HepG2 (cell line): Measurements from ENCODE around the gene FHIT. TPM values are rescaled to one million over a fixed set of nuclear protein-coding genes. Genes with fewer than 3 reads are reported as not detected.

Experiments
- ATAC-seq: fragments of 200-7000 bp; cut with Tn5 transposase; 3 replicates; pipeline ENCODE4 v1.9.1; 2020; ENCODE audit warnings: mild to moderate bottlenecking, moderate library complexity
- BruUV-seq: library from RNA; stranded (reverse); fragments of 400-500 nt; replicated peaks from 2 replicates; lab custom pipeline; 2021; lab: Mats Ljungman, UMichigan
- CTCF ChIA-PET: fragments of 300-600 bp; formaldehyde crosslinking; extraction: SDS; loops from one replicate; lab custom pipeline; 2021; ENCODE audit warnings: low total read pairs, inconsistent platforms, low intra/inter-chr PET ratio; lab: Yijun Ruan, JAX
- POLR2A ChIA-PET: fragments of 350-600 bp; sonication (Branson Sonifier 250); formaldehyde crosslinking; loops from one replicate; lab custom pipeline; 2020; ENCODE audit warnings: antibody characterized with exemption, inconsistent platforms; lab: Yijun Ruan, JAX
- DNase-seq: peaks from one replicate; pipeline ENCODE4 v3.0.0-alpha.2; 2015; ENCODE audit warnings: low spot score
- FAIRE-seq: peaks from 3 replicates; lab custom pipeline; 2011; peaks lifted over from hg19 to GRCh38; lab: Jason Lieb, UNC
- H2AFZ ChIP-seq: one replicate; pipeline ENCODE4 v1.6.1; 2011; ENCODE audit warnings: low read length, inconsistent platforms
- H3K27ac ChIP-seq: fragments of 300-600 bp; 3 replicates; pipeline ENCODE4 v1.8.0; 2011; ENCODE audit warnings: mixed run types, mild to moderate bottlenecking, mixed read lengths, low read length, inconsistent platforms; ENCODE audit not compliant: insufficient read depth; ENCODE audit errors: extremely low read length
- H3K27me3 ChIP-seq, 2 experiments: fragments of 200-600 bp in 1 of 2; 2 replicates in 1 of 2; 3 replicates in 1 of 2; pipeline versions ENCODE4 v1.6.0 to v1.8.0; 2011; ENCODE audit warnings: low read length in 2 of 2, mild to moderate bottlenecking in 2 of 2, moderate library complexity in 2 of 2, inconsistent platforms in 1 of 2; ENCODE audit not compliant: insufficient read depth in 2 of 2, control insufficient read depth in 1 of 2
- H3K36me3 ChIP-seq, 2 experiments: fragments of 200-600 bp in 1 of 2; replicated peaks in 1 of 2; 2 replicates in 1 of 2; 3 replicates in 1 of 2; pipeline versions ENCODE4 v1.5.1 to v1.8.0; 2011; ENCODE audit warnings: low read length in 2 of 2, inconsistent platforms in 1 of 2; ENCODE audit not compliant: insufficient read depth in 2 of 2, control insufficient read depth in 1 of 2
- H3K4me1 ChIP-seq: 2 replicates; pipeline ENCODE4 v1.5.1; 2012; ENCODE audit warnings: low read length, inconsistent platforms; ENCODE audit not compliant: insufficient read depth
- H3K4me2 ChIP-seq: 2 replicates; pipeline ENCODE4 v1.6.0; 2011; ENCODE audit warnings: low read depth, low read length, inconsistent platforms
- H3K4me3 ChIP-seq, 3 experiments: fragments of 200-600 bp in 1 of 3; sonication (generic), shearing (Covaris generic) in 1 of 3; replicated peaks in 1 of 3; 2 replicates each; pipeline ENCODE4 v1.5.1; 2011 to 2016; ENCODE audit warnings: low read length in 3 of 3, inconsistent platforms in 2 of 3, low read depth in 2 of 3, mild to moderate bottlenecking in 2 of 3, control low read depth in 1 of 3, mixed read lengths in 1 of 3; ENCODE audit not compliant: insufficient read depth in 1 of 3
- H3K79me2 ChIP-seq: one replicate; pipeline ENCODE4 v1.6.1; 2011; ENCODE audit warnings: low read length, inconsistent platforms; ENCODE audit not compliant: insufficient read depth
- H3K9ac ChIP-seq: 2 replicates; pipeline ENCODE4 v1.6.0; 2011; ENCODE audit warnings: mild to moderate bottlenecking, low read depth, low read length, inconsistent platforms; ENCODE audit not compliant: insufficient read depth
- H3K9me3 ChIP-seq: 2 replicates; pipeline ENCODE4 v1.5.1; 2012; ENCODE audit warnings: mild to moderate bottlenecking, low read length
- H4K20me1 ChIP-seq: 2 replicates; pipeline ENCODE4 v1.6.0; 2011; ENCODE audit warnings: inconsistent platforms, mild to moderate bottlenecking, low read length, moderate library complexity; ENCODE audit not compliant: insufficient read depth
- ATF7-NPFF ChIP-seq: sonication (generic); formaldehyde crosslinking; IDR thresholded peaks from 2 replicates; pipeline ENCODE4 v1.8.1; 2023; ENCODE audit warnings: mild to moderate bottlenecking, low read depth, missing genetic modification reagents, moderate library complexity
- FOXA1 ChIP-seq, 2 experiments: fragments of 450-650 bp in 1 of 2; sonication (generic) in 1 of 2; formaldehyde crosslinking in 1 of 2; IDR thresholded peaks; 2 replicates each; pipeline versions ENCODE4 v1.4.0 to v1.6.1; 2016 to 2020; ENCODE audit warnings: missing genetic modification reagents in 1 of 2
- FOXM1 ChIP-seq: sonication (generic); formaldehyde crosslinking; IDR thresholded peaks from 2 replicates; pipeline ENCODE4 v1.5.0; 2020; ENCODE audit warnings: missing genetic modification reagents
- MYNN ChIP-seq: sonication (generic); formaldehyde crosslinking; IDR thresholded peaks from 2 replicates; pipeline ENCODE4 v1.4.0; 2020; ENCODE audit warnings: mild to moderate bottlenecking, low read depth, missing genetic modification reagents
- SETDB1 ChIP-seq: sonication (generic); formaldehyde crosslinking; IDR thresholded peaks from 2 replicates; pipeline ENCODE4 v1.5.1; 2020; ENCODE audit warnings: missing genetic modification reagents, mild to moderate bottlenecking, borderline replicate concordance
- ZNF205 ChIP-seq: IDR thresholded peaks from 2 replicates; pipeline ENCODE4 v1.6.1; 2018; ENCODE audit warnings: missing biosample characterization, missing genetic modification reagents
- ZSCAN9 ChIP-seq: IDR thresholded peaks from 2 replicates; pipeline ENCODE4 v1.6.1; 2016; ENCODE audit warnings: borderline replicate concordance
- WGBS: methylation state at CpG from one replicate; pipeline ENCODE4 v1.1.6; 2017; ENCODE audit warnings: low lambda C conversion rate; 5-methylcytosine and 5-hydroxymethylcytosine counted together
- in situ Hi-C: cut with HindIII; loops from 2 replicates; pipeline ENCODE4 v1.10.0; 2017; ENCODE audit warnings: low pct_unique_long_range_greater_than_20kb; ENCODE audit not compliant: extremely low pct_ligation_motif_present
- intact Hi-C: fragments of 100-400 bp; cut with micrococcal nuclease; formaldehyde crosslinking; loops from one replicate; pipeline ENCODE4 v1.10.0; 2022; ENCODE audit not compliant: unreplicated experiment
- polyA plus RNA-seq, 8 experiments: library from polyadenylated mRNA; depleted of rRNA in 3 of 8; stranded (reverse) in 7 of 8; unstranded in 1 of 8; fragments of >200 nt; fragmentation: Illumina TruSeq in 4 of 8; extraction: Trizol in 4 of 8; gene quantifications; 2 replicates each; pipeline versions ENCODE4 v1.2.1 to v1.2.3, GENCODE V29; 2011 to 2016; ENCODE audit warnings: low read depth in 4 of 8, missing spikeins in 1 of 8, mixed read lengths in 1 of 8; ENCODE audit not compliant: insufficient read depth in 1 of 8
- total RNA-seq, 5 experiments: library from RNA; depleted of rRNA; stranded (reverse); fragments of >200 nt; fragmentation: Illumina TruSeq; extraction: Trizol; gene quantifications; 2 replicates each; pipeline ENCODE4 v1.2.3, GENCODE V29; 2016; ENCODE audit warnings: low read depth in 1 of 5
- TF ChIP-seq, protein P1 (sequence below): sonication (generic); formaldehyde crosslinking; IDR thresholded peaks from 2 replicates; pipeline ENCODE4 v1.5.0; 2020; ENCODE audit warnings: mild to moderate bottlenecking, missing genetic modification reagents, borderline replicate concordance
- TF ChIP-seq, protein P2 (sequence below): sonication (generic); formaldehyde crosslinking; IDR thresholded peaks from 2 replicates; pipeline ENCODE4 v1.8.0; 2022; ENCODE audit warnings: mild to moderate bottlenecking, missing genetic modification reagents, moderate library complexity
- TF ChIP-seq, protein P3 (sequence below): sonication (generic); formaldehyde crosslinking; IDR thresholded peaks from 2 replicates; pipeline ENCODE4 v1.4.0; 2020; ENCODE audit warnings: mild to moderate bottlenecking, missing genetic modification reagents, borderline replicate concordance
- TF ChIP-seq, protein P4 (sequence below): sonication (generic); formaldehyde crosslinking; IDR thresholded peaks from 2 replicates; pipeline ENCODE4 v1.4.0; 2020; ENCODE audit warnings: mild to moderate bottlenecking, missing genetic modification reagents

FHIT gene
- total and polyA plus RNA-seq, 2 of the 13 experiments (the other 11 are each of a cell fraction or from before 2014, with no cell fraction given): 4.0 to 4.6 TPM

DNA sequence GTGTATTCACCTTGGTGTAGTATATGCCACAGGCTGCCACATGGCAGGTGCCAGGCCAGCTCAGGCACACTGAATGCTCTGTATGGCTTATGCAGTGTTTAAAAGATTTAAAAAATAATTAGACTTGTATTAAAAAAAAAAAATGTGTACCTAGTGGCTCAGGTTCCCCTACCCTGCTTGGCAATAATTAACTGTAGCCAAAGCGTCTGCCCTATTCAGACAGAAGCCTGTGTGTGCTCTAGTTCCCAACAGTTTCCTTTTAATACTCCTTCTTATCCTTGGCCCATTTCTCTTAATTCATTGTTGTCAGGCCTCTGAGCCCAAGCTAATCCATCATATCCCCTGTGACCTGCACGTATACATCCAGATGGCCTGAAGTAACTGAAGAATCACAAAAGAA is 1449.2 kb downstream of the FHIT start:
- no peaks in the 10 kb centered on the region; a peak in 1 of 5 replicates for H3K27me3 ChIP-seq
- no peak overlapping the region for H2AFZ ChIP-seq
- no peak overlapping the region for H3K4me3 ChIP-seq
- no peak overlapping the region for H3K4me2 ChIP-seq
- intact Hi-C loops (no loop called here), in situ Hi-C loops (no loop called here)
- FAIRE-seq: no peak
- ATAC-seq: no peak
- DNase-seq: no peak
- H3K9me3 ChIP-seq: no peaks in the 10 kb centered on the region
- peaks cover 28% of the 10 kb centered on the region for H3K4me1 ChIP-seq
- POLR2A ChIA-PET: no interaction called here
- no peak overlapping the region for H3K27ac ChIP-seq
- no peaks in the 10 kb centered on the region for H3K79me2 ChIP-seq
- WGBS: 18% methylated on average over 2 of the region's 2 CpGs
- H3K9ac ChIP-seq: no peak overlapping the region
- BruUV-seq: no TSS peak
- no peaks in the 10 kb centered on the region for H4K20me1 ChIP-seq
- CTCF ChIA-PET: no interaction called here
- no peaks in the 10 kb centered on the region for H3K36me3 ChIP-seq
- TF ChIP-seq FOXA1 (IDR thresholded peaks at IDR 0.05) (no peak), FOXA1 (CRISPR knock-in tag; IDR thresholded peaks at IDR 0.05) (no peak), MYNN (CRISPR knock-in tag) (no peak), ZNF205 (CRISPR knock-in tag) (no peak), ATF7-NPFF (no peak), SETDB1 (no peak), FOXM1 (CRISPR knock-in tag) (no peak), ZSCAN9 (no peak)
- TF ChIP-seq, protein P1, sequence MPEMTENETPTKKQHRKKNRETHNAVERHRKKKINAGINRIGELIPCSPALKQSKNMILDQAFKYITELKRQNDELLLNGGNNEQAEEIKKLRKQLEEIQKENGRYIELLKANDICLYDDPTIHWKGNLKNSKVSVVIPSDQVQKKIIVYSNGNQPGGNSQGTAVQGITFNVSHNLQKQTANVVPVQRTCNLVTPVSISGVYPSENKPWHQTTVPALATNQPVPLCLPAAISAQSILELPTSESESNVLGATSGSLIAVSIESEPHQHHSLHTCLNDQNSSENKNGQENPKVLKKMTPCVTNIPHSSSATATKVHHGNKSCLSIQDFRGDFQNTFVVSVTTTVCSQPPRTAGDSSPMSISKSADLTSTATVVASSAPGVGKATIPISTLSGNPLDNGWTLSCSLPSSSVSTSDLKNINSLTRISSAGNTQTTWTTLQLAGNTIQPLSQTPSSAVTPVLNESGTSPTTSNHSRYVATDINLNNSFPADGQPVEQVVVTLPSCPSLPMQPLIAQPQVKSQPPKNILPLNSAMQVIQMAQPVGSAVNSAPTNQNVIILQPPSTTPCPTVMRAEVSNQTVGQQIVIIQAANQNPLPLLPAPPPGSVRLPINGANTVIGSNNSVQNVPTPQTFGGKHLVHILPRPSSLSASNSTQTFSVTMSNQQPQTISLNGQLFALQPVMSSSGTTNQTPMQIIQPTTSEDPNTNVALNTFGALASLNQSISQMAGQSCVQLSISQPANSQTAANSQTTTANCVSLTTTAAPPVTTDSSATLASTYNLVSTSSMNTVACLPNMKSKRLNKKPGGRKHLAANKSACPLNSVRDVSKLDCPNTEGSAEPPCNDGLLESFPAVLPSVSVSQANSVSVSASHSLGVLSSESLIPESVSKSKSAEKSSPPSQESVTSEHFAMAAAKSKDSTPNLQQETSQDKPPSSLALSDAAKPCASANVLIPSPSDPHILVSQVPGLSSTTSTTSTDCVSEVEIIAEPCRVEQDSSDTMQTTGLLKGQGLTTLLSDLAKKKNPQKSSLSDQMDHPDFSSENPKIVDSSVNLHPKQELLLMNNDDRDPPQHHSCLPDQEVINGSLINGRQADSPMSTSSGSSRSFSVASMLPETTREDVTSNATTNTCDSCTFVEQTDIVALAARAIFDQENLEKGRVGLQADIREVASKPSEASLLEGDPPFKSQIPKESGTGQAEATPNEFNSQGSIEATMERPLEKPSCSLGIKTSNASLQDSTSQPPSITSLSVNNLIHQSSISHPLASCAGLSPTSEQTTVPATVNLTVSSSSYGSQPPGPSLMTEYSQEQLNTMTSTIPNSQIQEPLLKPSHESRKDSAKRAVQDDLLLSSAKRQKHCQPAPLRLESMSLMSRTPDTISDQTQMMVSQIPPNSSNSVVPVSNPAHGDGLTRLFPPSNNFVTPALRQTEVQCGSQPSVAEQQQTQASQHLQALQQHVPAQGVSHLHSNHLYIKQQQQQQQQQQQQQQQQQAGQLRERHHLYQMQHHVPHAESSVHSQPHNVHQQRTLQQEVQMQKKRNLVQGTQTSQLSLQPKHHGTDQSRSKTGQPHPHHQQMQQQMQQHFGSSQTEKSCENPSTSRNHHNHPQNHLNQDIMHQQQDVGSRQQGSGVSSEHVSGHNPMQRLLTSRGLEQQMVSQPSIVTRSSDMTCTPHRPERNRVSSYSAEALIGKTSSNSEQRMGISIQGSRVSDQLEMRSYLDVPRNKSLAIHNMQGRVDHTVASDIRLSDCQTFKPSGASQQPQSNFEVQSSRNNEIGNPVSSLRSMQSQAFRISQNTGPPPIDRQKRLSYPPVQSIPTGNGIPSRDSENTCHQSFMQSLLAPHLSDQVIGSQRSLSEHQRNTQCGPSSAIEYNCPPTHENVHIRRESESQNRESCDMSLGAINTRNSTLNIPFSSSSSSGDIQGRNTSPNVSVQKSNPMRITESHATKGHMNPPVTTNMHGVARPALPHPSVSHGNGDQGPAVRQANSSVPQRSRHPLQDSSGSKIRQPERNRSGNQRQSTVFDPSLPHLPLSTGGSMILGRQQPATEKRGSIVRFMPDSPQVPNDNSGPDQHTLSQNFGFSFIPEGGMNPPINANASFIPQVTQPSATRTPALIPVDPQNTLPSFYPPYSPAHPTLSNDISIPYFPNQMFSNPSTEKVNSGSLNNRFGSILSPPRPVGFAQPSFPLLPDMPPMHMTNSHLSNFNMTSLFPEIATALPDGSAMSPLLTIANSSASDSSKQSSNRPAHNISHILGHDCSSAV: no peak
- TF ChIP-seq, protein P2, sequence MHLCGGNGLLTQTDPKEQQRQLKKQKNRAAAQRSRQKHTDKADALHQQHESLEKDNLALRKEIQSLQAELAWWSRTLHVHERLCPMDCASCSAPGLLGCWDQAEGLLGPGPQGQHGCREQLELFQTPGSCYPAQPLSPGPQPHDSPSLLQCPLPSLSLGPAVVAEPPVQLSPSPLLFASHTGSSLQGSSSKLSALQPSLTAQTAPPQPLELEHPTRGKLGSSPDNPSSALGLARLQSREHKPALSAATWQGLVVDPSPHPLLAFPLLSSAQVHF (CRISPR knock-in tag): no peak
- TF ChIP-seq, protein P3, sequence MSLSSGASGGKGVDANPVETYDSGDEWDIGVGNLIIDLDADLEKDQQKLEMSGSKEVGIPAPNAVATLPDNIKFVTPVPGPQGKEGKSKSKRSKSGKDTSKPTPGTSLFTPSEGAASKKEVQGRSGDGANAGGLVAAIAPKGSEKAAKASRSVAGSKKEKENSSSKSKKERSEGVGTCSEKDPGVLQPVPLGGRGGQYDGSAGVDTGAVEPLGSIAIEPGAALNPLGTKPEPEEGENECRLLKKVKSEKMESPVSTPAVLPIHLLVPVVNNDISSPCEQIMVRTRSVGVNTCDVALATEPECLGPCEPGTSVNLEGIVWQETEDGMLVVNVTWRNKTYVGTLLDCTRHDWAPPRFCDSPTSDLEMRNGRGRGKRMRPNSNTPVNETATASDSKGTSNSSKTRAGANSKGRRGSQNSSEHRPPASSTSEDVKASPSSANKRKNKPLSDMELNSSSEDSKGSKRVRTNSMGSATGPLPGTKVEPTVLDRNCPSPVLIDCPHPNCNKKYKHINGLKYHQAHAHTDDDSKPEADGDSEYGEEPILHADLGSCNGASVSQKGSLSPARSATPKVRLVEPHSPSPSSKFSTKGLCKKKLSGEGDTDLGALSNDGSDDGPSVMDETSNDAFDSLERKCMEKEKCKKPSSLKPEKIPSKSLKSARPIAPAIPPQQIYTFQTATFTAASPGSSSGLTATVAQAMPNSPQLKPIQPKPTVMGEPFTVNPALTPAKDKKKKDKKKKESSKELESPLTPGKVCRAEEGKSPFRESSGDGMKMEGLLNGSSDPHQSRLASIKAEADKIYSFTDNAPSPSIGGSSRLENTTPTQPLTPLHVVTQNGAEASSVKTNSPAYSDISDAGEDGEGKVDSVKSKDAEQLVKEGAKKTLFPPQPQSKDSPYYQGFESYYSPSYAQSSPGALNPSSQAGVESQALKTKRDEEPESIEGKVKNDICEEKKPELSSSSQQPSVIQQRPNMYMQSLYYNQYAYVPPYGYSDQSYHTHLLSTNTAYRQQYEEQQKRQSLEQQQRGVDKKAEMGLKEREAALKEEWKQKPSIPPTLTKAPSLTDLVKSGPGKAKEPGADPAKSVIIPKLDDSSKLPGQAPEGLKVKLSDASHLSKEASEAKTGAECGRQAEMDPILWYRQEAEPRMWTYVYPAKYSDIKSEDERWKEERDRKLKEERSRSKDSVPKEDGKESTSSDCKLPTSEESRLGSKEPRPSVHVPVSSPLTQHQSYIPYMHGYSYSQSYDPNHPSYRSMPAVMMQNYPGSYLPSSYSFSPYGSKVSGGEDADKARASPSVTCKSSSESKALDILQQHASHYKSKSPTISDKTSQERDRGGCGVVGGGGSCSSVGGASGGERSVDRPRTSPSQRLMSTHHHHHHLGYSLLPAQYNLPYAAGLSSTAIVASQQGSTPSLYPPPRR (CRISPR knock-in tag): no peak
- TF ChIP-seq, protein P4, sequence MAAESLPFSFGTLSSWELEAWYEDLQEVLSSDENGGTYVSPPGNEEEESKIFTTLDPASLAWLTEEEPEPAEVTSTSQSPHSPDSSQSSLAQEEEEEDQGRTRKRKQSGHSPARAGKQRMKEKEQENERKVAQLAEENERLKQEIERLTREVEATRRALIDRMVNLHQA (CRISPR knock-in tag): no peak
